Tibial nerve (tissue), 4 donors: ENCODE data around the gene TBC1D4. TPM values are rescaled to one million over a fixed set of nuclear protein-coding genes. Genes with fewer than 3 reads are reported as not detected.

Experiments used
- DNase-seq, 2 donors: peaks; one replicate each; pipeline ENCODE4 v3.0.0-alpha.2; 2019; ENCODE audit warnings: low spot score in 2 of 2
- H3K27ac ChIP-seq, 4 donors: fragments of 200-600 bp; sonication (generic) in 3 of 4; one replicate each; pipeline ENCODE4 v1.5.1; 2017 to 2019; ENCODE audit warnings: mild to moderate bottlenecking in 1 of 4
- H3K27me3 ChIP-seq, 2 donors: fragments of 200-600 bp; sonication (generic) in 1 of 2; one replicate each; pipeline versions ENCODE4 v1.5.1 to v1.6.0; 2017 to 2019
- H3K36me3 ChIP-seq, 3 donors: fragments of 200-600 bp; sonication (generic); one replicate each; pipeline ENCODE4 v1.5.1; 2018 to 2019
- H3K4me1 ChIP-seq, 4 donors: fragments of 200-600 bp; sonication (generic) in 3 of 4; one replicate each; pipeline ENCODE4 v1.5.1; 2017 to 2019
- H3K4me3 ChIP-seq, 4 donors: fragments of 200-600 bp; sonication (generic) in 3 of 4; one replicate each; pipeline ENCODE4 v1.5.1; 2017 to 2019; ENCODE audit warnings: mild to moderate bottlenecking in 1 of 4, moderate library complexity in 1 of 4
- H3K9me3 ChIP-seq, 4 donors: fragments of 200-600 bp; sonication (generic) in 3 of 4; one replicate each; pipeline ENCODE4 v1.5.1; 2017 to 2019
- EP300 ChIP-seq, 2 donors: sonication (generic); formaldehyde crosslinking; IDR thresholded peaks; one replicate each; pipeline ENCODE4 v1.6.1; 2017; ENCODE audit warnings: antibody characterized with exemption in 2 of 2, mild to moderate bottlenecking in 1 of 2
- POLR2A ChIP-seq, 2 donors: fragments of 450-650 bp; IDR thresholded peaks; one replicate each; pipeline ENCODE4 v1.6.1; 2017; ENCODE audit warnings: antibody characterized with exemption in 2 of 2, mild to moderate bottlenecking in 2 of 2, moderate library complexity in 2 of 2
- WGBS, 2 donors: methylation state at CpG; one replicate each; pipeline ENCODE4 v1.1.5; 2018; 5-methylcytosine and 5-hydroxymethylcytosine counted together
- total RNA-seq, 4 donors: library from RNA; depleted of rRNA; stranded (reverse); fragments of >200 nt; gene quantifications; one replicate each; pipeline ENCODE4 v1.1.0, GENCODE V29; 2016
- TF ChIP-seq, protein P1 (sequence below), 5 experiments: fragments of 200-600 bp in 3 of 5; fragments of 450-650 bp in 2 of 5; sonication (generic) in 3 of 5; IDR thresholded peaks; one replicate each; pipeline ENCODE4 v1.5.1; 2016 to 2019; ENCODE audit warnings: antibody characterized with exemption in 5 of 5, mild to moderate bottlenecking in 3 of 5, moderate library complexity in 2 of 5

Gene TBC1D4
- total RNA-seq, 4 donors from 2014 or later = 17.7 to 45.4 (median 33.4) TPM

DNA sequence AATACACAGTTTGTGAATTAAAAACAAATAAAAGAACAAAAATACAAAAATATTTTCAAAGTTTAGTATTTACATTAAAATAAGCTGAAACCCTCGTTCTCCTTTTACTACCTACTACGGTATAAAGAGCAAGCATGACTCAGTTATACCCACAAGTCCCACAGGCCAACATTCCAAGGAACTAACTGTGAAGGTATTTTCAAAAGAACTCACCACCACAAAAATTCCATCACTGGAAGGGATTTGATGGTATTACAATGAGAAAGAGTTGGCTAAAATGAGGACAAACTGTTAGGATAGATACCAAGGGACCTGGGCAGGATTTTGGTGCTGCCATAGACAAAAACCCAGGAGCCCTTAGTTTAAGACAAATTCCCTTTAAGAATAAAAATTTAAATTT, 122.7 kb downstream of the TBC1D4 start:
- Histone ChIP-seq H3K9me3 (no peaks in the 10 kb centered on the region), H3K27me3 (no peaks in the 10 kb centered on the region), H3K4me1 (peaks cover 0 to 5% (median 0%) of the 10 kb centered on the region in 4 donors), H3K36me3 (peaks cover 0 to 19% (median 0%) of the 10 kb centered on the region in 3 donors), H3K27ac (no peak overlapping the region), H3K4me3 (no peak overlapping the region)
- DNase-seq = no peak
- WGBS, 2 donors = 77 to 82% methylated on average over 2 of the region's 2 CpGs
- TF ChIP-seq POLR2A (IDR thresholded peaks at IDR 0.05) (no peak), EP300 (IDR thresholded peaks at IDR 0.05) (no peak)
- TF ChIP-seq, protein P1, sequence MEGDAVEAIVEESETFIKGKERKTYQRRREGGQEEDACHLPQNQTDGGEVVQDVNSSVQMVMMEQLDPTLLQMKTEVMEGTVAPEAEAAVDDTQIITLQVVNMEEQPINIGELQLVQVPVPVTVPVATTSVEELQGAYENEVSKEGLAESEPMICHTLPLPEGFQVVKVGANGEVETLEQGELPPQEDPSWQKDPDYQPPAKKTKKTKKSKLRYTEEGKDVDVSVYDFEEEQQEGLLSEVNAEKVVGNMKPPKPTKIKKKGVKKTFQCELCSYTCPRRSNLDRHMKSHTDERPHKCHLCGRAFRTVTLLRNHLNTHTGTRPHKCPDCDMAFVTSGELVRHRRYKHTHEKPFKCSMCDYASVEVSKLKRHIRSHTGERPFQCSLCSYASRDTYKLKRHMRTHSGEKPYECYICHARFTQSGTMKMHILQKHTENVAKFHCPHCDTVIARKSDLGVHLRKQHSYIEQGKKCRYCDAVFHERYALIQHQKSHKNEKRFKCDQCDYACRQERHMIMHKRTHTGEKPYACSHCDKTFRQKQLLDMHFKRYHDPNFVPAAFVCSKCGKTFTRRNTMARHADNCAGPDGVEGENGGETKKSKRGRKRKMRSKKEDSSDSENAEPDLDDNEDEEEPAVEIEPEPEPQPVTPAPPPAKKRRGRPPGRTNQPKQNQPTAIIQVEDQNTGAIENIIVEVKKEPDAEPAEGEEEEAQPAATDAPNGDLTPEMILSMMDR (IDR thresholded peaks at IDR 0.05) = no peak

DNA sequence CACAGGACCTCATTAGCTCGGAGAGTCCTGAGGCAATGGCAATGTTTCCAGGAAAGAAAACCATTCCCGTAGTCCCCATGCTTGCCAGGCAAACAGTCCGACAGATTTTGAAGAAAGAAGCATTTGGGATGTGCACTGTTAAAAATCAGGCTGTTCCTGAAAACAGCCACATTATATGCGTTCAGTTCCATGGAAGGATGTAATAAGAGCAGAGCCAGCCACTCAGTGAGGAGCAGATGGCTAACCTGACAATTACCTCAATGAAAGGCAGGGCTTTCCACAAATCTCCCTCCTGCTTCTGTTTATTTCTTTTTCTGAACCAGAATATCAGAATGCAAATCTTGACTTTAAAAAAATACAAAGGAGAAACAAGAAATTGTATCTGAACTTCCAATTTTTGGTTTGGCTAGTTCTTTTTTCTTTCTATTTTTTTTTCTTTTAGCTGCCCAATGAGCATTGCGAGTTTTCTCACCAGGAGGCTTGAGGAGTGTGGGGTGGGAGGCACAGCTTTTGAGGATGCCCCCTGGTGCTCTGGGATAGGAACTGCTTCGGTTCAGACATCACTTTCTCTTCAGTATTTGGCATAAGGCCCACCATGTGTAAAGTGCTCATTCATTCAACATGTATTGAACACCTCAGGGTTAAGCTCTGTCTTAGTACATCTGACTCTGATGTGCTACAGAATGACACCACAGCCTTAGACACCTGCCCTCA, 124.2 kb downstream of the TBC1D4 start:
- no peak for TF ChIP-seq POLR2A (IDR thresholded peaks at IDR 0.05)
- TF ChIP-seq EP300 (IDR thresholded peaks at IDR 0.05) = no peak
- TF ChIP-seq, protein P1 (IDR thresholded peaks at IDR 0.05) = peak in 3 of 5 experiments; percentile 34 to 46 (median 39)
- Histone ChIP-seq H3K36me3 (peaks cover 0 to 27% (median 0%) of the 10 kb centered on the region in 3 donors), H3K4me3 (no peak overlapping the region), H3K27ac (no peak overlapping the region), H3K4me1 (peaks cover 0 to 5% (median 0%) of the 10 kb centered on the region in 4 donors), H3K27me3 (no peaks in the 10 kb centered on the region), H3K9me3 (no peaks in the 10 kb centered on the region)
- no peak for DNase-seq
- 75 to 81% methylated on average over 6 of the region's 6 CpGs for WGBS, 2 donors

DNA sequence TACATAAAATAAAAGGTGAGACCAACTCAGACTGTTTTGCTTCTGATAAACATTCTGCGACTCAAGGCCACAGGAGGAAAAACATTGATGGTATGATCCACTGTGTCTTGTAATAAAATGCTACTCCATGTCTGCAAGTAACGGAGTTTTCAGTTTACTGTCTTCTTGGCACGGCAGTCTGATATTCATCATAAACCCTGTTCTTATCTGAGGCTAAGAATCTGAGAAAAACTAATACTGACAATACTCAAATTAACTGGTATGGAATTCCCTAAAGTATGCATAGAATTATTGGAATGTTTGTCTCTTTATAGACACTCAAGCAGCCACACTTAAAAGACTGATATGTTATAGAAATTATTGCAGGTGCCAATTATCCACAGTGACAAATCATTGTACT, 125.5 kb downstream of the TBC1D4 start:
- H3K27me3 ChIP-seq = no peaks in the 10 kb centered on the region
- TF ChIP-seq, protein P1 (IDR thresholded peaks at IDR 0.05) = no peak
- no peak for TF ChIP-seq EP300 (IDR thresholded peaks at IDR 0.05)
- no peak for TF ChIP-seq POLR2A (IDR thresholded peaks at IDR 0.05)
- peaks cover 0 to 27% (median 0%) of the 10 kb centered on the region in 3 donors for H3K36me3 ChIP-seq
- H3K9me3 ChIP-seq = no peaks in the 10 kb centered on the region
- 85 to 93% methylated on average over 3 of the region's 3 CpGs for WGBS, 2 donors
- H3K4me3 ChIP-seq = no peak overlapping the region
- H3K4me1 ChIP-seq = peaks cover 0 to 5% (median 0%) of the 10 kb centered on the region in 4 donors
- no peak overlapping the region for H3K27ac ChIP-seq
- DNase-seq = no peak

DNA sequence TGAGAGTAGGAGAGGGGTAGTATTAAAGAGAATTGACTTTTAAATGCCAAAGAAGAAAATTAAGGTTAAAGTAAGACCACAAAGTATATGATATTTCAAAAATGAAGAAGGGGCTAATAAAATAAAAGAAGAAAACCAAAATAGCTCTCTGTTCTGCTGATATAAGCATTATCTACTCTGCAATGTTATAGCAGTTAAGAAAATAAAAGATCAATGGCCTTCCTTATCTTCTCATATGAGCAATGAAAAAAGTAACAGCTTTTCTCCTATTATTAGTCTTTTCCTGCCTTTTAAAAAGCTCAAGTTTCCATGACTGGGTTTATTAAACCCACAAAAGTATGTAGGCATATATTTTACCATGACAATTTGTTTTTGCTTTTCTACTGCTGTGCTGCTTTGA, 126.4 kb downstream of the TBC1D4 start:
- H3K4me1 ChIP-seq = peaks cover 0 to 5% (median 0%) of the 10 kb centered on the region in 4 donors
- no peaks in the 10 kb centered on the region for H3K9me3 ChIP-seq
- TF ChIP-seq, protein P1 (IDR thresholded peaks at IDR 0.05) = no peak
- TF ChIP-seq POLR2A (IDR thresholded peaks at IDR 0.05) (no peak), EP300 (IDR thresholded peaks at IDR 0.05) (no peak)
- H3K27me3 ChIP-seq = no peaks in the 10 kb centered on the region
- peaks cover 0 to 27% (median 0%) of the 10 kb centered on the region in 3 donors for H3K36me3 ChIP-seq
- H3K4me3 ChIP-seq = no peak overlapping the region
- no peak for DNase-seq
- no peak overlapping the region for H3K27ac ChIP-seq

DNA sequence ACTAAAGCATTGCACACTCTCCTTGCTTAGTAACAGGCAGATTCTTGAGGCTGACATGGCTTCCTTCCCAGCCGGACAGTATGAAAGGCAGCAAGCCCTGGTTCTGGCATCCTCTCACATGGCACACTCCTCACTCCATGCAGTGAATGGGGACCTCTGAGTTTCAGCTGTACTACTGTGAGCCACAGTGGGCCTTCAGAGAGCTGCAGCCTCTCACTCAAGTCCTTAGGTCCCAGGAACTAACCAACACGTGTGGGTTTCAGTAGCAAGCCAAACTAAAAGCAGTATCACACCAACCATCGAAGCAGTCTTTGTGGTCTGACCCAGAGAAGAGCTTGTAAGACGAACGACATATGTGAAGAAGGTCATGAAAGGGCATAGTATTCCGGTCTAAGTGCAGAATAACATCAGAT, 128.2 kb downstream of the TBC1D4 start:
- Histone ChIP-seq H3K27ac (no peak overlapping the region), H3K36me3 (peaks cover 0 to 30% (median 0%) of the 10 kb centered on the region in 3 donors), H3K9me3 (no peaks in the 10 kb centered on the region), H3K4me3 (no peak overlapping the region), H3K4me1 (peaks cover 0 to 5% (median 0%) of the 10 kb centered on the region in 4 donors), H3K27me3 (no peaks in the 10 kb centered on the region)
- TF ChIP-seq POLR2A (IDR thresholded peaks at IDR 0.05) (no peak), EP300 (IDR thresholded peaks at IDR 0.05) (no peak)
- TF ChIP-seq, protein P1 (IDR thresholded peaks at IDR 0.05) = no peak
- no peak for DNase-seq
- 77 to 81% methylated on average over 6 of the region's 6 CpGs for WGBS, 2 donors
